GM12875 (cell line): ENCODE measurements around the gene BCAR1.
"Not testable (repeated sequence)": the region's sequence is repeated elsewhere in the genome, so short reads cannot be mapped to it uniquely, and the experiment has no call there.

ENCODE experiments used
- H3K4me3 ChIP-seq: one replicate; pipeline ENCODE4 v1.5.1; 2011; ENCODE audit warnings: low read depth, low read length, control low read depth
- CTCF ChIP-seq: IDR thresholded peaks from 2 replicates; pipeline ENCODE4 v1.5.1; 2011; ENCODE audit warnings: low read depth, mild to moderate bottlenecking, control low read depth, inconsistent platforms, low read length, moderate library complexity, borderline replicate concordance; ENCODE audit not compliant: insufficient read depth

The BCAR1 gene

GRCh38 chr16:75246504-75247205 lies 4.8 kb downstream of the BCAR1 start:
- TF ChIP-seq CTCF, result no peak
- no peak overlapping the region for H3K4me3 ChIP-seq

DNA sequence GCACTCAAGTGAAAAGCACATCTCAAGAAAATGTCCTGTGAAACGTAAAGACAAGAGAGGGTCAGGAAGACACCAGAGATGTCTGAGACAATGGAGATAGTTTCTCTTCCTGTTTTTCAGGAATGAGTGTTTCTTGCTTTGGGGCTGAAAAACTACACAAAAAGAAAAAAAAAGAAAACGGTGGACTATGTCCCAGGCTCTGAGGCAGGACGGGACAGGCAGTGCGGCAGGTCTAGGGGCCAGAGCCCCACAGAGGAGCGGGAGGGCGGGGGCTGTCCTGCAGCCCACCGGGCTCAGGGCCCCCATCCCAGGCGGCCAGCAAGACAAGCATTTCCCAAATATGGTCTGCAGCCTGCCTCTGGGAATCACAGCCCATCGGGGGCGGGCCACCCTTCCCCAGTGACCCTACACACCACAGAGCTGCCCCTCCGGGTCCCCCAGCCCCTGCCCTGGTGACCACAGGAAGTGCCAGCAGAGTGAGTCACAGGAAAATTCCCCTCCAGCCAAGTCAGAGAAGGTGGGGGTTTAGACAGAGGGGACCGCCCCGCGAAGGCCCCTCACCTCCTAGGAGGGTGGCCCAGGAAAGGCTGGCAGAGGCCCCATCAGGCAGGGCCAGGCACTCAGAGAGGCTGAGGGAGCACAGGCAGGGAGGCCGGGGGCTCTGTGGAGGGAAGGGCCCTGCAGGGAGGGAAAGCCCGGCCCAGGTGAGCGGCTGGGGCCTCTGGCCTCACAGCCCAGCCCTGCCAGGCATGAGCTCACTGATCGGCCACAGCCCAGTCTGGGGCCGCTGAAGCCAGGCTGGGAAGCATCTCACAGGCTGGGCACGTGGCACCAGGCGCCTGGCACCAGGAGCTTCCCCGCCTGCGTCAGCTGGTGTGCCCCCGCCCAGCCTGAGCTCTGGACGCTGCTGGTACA lies 6.3 kb downstream of the BCAR1 start:
- TF ChIP-seq CTCF, result no peak
- H3K4me3 ChIP-seq, result no peak overlapping the region

DNA sequence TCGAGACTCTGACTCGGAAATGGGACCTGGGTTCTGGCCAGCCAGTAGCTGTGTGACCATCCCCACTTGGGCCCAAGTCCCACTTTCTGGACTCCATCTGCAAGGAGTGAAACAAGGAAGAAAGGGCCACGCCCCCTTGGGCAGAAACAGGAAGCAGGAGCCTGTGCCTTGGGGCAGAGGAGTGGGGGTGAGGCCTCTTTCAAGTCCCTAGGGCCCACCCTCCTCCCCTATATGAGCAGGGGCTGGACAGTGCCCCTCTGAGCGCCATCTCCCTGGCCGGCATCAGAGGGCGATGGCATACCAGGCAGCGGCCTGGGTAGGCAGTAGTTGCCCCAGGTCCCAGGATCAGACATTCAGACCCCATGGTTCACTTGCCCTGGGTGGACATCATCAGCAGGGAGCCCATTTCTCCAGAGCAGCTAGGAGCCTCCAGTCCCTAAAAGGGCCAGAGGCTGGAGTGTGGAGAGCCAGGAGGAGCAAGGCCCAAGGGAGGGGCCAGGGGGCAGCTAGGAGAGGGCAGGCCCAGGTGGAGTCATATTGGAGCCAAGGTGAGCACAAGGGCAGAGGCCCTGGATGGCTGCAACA lies 7.1 kb downstream of the BCAR1 start:
- H3K4me3 ChIP-seq, result no peak overlapping the region
- no peak for TF ChIP-seq CTCF

- TF ChIP-seq CTCF, result no peak
- H3K4me3 ChIP-seq, result no peak overlapping the region
These were observed 7.7 kb downstream of the BCAR1 start for GRCh38 chr16:75243667-75244224.

- H3K4me3 ChIP-seq, result not testable (repeated sequence)
These were observed 8.9 kb downstream of the BCAR1 start for GRCh38 chr16:75242436-75243078.

GRCh38 chr16:75241955-75242354 lies 9.5 kb downstream of the BCAR1 start:
- H3K4me3 ChIP-seq, result no peak overlapping the region
- TF ChIP-seq CTCF, result no peak

GRCh38 chr16:75241412-75241811 lies 10.0 kb downstream of the BCAR1 start:
- H3K4me3 ChIP-seq, result no peak overlapping the region
- no peak for TF ChIP-seq CTCF

DNA sequence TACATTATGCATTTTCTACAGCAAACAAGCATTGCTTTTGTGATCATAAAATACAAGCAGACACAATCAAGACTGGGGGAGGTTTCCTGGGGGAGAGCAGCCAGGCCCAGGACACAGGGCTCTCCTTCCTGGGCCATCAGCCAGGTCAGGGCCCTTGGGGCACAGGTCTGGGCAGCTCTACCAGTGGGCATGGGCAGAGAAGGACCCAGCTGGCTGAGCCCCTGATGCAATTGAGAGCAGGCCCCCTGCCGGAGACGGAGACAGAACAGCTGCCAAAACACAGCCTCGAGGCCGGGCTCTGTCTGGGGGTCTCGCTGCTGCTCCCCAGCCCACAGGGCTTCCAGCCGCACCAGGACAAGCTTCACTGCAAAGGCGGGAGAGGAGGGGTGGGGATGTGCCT lies 10.8 kb downstream of the BCAR1 start:
- not testable (repeated sequence) for H3K4me3 ChIP-seq
